NCI-H2107 treated with DMSO at 0.1 percent for 48 hours (cell line): Measurements from ENCODE around the gene DPEP2NB.
"Not testable (repeated sequence)": the region's sequence is repeated elsewhere in the genome, so short reads cannot be mapped to it uniquely, and the experiment has no call there.

ENCODE experiments used
- DNase-seq: peaks from one replicate; lab custom pipeline; 2025; ENCODE audit not compliant: unreplicated experiment; lab: John Stamatoyannopoulos, UW

DPEP2NB gene

DNA sequence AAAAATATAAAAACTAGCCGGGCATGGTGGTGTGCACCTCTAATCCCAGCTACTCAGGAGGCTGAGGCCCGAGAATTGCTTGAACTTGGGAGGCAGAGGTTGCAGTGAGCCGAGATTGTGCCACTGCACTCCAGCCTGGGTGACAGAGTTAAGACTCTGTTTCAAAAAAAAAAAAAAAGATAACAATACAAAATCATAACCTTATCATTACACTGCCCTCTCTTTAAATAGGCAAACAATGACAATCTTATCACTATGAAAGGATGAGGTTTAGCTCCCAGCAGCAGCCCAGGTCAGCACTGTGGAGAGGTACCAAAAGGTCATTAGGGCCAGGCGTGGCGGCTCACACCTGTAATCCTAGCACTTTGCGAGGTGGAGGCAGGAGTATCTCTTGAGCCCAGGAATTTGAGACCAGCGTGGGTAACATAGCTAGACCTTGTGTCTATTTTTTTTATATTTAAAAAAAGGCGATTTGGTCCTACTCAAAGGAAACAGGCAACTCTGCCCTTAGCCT, 3.5 kb upstream of the DPEP2NB start:
- no peak for DNase-seq

DNA sequence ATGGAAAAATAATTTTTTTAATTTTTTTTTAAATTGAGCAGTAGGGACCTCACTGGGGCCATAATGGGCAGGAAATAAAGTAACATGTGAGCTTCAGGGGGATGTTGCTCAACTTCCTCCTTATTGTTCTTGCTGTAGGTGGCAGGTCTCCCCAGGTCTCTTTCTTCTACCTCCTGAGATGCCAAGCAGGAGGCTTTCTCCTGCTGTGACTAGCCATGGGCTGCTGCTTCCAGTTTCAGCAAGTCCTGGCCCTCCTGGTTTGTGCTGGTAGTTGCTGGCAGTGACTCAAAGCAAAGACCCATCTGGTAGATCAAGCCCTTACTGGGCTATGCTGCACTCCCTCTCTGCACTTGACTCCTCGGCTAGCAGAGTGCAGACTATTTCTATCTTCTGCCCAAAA, 2.3 kb downstream of the DPEP2NB start:
- no peak for DNase-seq

DNA sequence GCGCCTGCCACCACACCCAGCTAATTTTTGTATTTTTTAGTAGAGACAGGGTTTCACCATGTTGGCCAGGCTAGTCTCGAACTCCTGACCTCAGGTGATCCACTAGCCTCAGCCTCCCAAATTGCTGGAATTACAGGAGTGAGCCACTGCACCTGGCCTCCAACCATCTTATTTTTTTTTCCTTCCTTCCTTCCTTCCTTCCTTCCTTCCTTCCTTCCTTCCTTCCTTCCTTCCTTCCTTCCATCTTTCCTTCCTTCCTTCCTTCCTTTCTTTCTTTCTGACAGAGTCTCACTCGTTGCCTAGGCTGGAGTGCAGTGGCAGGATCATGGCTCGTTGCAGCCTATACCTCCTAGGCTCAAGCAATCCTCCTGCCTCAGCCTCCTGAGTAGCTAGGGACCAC, 5.8 kb downstream of the DPEP2NB start:
- DNase-seq, result not testable (repeated sequence)

DNA sequence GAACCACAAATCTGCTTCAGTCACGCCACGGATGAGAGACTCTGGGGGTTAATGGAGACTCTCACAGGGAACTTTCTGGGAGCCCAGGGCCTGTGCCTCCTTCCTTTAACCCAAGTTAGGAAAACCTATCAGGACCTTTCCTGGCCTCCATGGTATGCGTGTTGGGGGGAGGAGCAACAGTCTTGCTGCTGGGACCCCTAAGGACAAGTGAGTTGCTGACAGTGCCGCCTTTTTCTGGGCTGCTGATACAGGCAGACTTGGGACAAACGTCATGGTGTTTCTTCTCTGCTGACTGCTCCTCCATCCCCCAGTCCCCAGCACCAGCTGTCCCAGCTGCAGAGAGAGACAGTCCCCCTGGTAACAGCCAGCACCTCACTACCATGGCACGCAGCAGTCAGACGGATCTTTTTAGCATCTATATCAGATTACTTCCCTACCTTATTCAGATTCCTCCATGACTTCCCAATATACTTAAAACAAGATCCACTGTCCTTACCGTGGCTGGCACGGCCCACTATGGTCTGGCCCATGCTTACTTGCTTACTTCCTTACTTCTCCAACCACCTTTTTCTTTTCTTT, 6.5 kb downstream of the DPEP2NB start:
- no peak for DNase-seq

DNA sequence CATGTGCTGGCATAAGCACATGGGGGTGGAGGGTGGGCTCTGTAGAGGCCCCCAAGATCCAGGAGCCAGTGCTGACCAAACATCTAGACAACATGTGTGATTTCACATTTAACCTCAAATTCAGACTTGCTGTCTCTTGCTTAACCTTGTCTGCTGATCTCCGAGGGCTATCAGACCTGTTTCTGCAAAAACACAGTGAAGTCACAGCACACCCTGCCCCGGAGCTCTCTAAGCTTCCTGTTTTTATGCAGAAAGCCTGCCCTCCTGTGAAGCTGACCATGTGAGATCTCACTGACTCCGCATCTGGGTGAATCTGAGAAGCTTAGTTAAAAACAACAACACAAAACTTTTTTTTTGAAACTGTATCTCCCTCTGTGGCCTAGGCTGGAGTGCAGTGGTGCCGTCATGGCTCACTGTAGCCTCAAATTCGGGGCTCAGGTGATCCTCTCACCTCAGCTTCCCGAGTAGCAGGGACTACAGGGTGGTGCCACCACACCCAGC, 9.9 kb downstream of the DPEP2NB start:
- DNase-seq, result no peak

DNA sequence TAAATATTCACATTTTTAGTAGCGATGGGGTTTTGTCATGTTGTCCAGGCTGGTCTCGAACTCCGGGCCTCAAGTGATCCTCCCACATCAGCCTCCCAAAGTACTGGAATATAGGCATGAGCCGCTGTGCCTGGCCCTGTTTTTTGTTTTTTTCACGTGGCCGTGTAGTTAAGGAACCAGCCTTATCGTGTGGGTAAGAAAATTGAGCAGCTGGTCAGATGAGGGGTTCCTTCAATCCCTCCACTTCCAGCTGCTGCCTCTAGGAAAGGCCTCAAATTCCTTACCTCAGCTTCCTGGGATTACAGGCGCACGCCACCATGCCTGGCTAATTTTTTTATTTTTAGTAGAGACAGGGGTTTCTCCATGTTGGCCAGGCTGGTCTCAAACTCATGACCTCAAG, 10.5 kb downstream of the DPEP2NB start:
- no peak for DNase-seq

DNA sequence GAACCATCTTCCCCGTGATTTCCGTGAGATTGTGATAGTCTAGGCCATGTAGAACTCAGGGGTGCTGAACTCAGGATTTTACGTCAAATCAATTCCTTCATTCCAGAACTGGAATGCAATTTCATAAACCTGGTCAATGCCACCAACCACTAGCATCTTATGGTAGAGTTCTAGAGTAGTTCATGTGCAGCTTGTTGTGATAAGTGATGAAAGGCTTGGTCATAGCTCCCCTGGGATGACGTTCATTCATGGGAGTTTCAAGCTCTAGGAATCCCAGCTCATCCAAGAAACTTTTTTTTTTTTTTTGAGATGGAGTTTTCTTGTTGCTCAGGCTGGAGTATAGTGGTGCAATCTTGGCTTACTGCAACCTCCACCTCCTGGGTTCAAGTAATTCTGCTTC, 12.7 kb downstream of the DPEP2NB start:
- DNase-seq, result no peak

DNA sequence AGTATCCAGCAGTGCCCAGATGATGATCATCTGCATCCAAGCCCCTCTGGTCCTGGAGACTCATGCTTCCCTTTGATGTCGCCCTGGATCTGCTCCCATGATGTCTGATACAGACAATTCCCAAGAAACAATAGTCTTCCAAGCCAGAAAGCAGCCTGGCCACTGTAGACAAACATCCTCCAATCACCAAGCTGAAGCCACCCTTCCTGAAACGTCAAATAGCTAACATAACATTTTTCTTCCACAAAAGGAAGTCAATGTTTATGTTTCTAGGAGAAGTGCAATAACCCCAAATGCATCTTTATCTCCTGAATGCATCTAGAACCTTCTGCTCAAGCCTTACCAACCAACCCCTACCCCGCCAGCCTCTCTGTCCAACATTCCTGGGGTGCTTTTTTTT, 15.3 kb downstream of the DPEP2NB start:
- no peak for DNase-seq

DNA sequence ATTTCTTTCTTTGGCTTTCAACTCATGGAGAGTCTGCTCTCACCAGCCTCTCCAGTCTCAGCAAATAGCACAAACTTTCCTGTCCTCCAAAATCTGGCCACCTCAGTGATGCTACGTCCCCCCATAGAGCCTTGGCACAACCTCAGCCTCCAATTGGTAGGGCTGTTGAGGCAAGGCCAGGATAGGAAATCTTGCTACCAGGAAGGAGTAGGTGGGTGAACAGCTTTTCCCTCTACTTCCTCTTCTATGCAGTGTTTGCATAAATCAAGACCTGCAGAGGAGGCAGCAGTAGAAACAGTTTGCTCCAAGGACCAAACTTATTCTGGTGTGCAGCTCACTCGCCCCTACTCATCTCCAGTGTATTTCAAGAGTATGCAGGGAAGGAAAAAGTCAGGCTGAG, 15.7 kb downstream of the DPEP2NB start:
- DNase-seq, result no peak

DNA sequence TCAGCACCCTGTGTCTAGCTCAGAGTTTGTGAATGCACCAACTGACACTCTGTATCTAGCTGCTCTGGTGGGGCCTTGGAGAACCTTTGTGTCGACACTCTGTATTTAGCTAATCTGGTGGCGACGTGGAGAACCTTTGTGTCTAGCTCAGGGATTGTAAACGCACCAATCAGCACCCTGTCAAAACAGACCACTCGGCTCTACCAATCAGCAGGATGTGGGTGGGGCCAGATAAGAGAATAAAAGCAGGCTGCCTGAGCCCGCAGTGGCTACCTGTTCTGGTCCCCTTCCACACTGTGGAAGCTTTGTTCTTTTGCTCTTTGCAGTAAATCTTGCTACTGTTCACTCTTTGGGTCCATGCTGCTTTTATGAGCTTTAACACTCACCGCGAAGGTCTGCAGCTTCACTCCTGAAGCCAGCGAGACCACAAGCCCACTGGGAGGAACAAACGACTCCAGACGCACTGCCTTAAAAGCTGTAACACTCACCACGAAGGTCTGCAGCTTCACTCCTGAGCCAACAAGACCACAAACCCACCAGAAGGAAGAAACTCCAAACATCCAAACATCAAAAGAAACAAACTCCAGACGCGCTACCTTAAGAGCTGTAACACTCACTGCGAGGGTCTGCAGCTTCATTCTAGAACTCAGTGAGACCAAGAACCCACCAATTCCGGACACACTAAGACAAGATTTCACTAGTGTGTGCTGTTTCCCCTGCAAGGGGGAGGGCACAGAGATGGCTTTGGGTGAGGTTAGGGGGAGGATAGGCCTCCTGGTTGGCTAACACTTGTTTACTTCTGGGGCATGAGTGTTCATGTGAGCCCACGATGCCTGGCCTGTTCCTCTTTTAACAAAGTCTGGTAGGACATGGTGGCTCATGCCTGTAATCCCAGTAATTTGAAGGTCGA, 16.7 kb downstream of the DPEP2NB start, which contains the start of gene DPEP2:
DPEP2 (minus strand) TSS at position 706 of the 910 bp plus-strand sequence. CDS start 6,272 bp downstream, outside the sequence.
- not testable (repeated sequence) for DNase-seq

DNA sequence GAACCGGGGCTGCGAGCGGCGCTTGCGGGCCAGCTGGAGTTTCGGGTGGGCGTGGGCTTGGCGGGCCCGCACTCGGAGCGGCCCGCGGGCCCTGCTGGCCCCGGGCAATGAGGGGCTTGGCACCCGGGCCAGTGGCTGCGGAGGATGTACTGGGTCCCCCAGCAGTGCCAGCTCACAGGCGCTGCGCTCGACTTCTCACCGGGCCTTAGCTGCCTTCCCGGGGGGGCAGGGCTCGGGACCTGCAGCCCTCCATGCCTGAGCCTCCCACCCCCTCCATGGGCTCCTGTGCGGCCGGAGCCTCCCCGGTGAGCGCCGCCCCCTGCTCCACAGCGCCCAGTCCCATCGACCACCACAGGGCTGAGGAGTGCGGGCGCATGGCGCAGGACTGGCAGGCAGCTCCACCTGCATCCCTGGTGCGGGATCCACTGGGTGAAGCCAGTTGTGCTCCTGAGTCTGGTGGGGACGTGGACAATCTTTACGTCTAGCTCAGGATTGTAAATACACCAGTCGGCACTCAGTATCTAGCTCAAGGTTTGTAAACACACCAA, 17.4 kb downstream of the DPEP2NB start:
- not testable (repeated sequence) for DNase-seq

DNA sequence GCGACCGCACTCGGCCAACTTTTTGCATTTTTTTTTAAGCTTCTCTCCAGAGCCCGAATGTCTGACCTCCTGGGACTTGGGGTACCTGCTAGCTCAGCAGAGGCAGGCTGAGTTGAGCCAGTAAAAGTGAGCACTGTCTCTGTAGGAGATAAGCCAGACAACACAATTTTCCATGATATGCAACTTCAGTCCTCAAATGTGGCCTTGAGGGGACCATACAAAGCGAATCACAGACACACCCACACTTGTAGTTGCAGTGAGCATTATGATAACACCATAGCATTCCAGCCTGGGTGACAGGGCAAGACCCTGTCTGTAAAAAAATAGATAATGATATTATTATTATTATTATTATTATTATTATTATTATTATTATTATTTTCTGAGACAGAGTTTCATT, 19.0 kb downstream of the DPEP2NB start:
- DNase-seq, result no peak

DNA sequence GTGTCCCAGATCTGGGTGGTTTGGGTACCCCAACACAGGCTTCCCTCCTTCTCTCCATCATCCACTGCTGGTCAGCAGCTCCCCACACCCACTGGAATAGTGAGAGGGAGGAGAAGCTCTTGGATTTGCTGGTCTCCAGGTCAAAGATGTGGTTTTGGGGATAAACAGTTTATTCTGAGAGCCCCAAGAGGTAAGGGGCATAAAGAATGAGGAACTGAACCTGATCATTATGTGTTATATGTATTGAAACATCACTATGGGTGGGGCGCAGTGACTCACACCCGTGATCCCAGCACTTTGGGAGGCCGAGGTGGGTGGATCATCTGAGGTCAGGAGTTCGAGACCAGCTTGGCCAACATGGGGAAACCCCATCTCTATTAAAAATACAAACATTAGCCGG, 20.3 kb downstream of the DPEP2NB start:
- no peak for DNase-seq

DNA sequence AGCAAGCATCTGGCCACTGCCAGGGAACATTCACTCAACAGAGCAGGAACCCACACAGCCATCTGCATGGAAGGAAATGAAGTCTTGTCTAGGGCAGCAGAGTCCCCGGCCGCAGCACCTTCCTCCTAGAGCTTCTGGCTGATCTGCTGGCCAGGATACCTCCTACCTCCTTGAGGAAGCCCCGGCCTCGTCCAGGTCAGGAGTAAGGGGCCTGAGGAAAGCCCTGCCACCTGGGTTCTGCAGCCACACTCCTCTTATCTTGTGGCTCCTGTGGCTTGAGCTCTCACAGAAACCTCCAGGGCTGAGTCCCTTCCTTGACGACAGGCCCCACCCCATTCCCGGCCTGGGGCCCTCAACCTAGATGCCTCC, 21.7 kb downstream of the DPEP2NB start:
- not testable (repeated sequence) for DNase-seq

DNA sequence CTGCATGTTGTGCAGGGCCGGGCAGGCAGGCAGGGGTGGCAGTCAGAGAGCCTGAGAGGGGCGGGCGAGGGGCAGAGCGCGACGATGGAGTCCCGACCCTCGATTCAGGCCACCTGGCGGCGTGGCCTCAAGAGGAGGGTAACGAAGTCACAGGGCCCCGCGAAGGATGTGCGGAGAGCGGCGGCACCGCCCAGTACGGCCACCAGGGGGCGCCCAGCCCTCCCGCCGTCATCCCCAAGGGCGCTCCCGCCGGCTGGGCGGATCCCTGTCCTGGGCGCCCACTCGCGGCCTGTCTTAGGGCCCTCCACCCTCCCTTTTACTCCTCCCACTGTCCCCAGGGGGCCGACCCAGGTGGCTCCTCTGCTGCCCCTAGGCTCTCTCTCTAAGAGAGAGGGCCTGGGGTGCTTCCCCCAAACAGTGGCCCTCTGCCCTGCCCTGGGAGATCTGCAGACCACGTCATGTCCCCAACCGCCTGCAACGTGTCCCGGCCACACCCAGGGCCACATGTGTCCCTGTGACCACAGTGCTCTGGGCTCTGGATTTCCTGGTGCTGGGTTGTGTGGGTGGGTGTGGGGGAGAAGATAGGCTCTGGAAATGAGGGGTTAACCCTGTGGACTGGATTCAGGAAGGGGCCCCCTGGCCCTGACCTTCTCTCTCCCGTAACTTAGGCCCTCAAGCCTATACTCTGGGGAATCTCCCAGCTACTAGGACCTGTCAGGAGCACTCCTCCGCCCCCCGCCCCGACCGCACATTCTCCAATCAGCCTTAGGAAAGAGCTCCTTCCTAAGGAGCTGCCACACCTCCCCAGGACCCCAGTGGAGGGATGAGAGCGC, 22.3 kb downstream of the DPEP2NB start:
- peak; percentile 22 for DNase-seq

DNA sequence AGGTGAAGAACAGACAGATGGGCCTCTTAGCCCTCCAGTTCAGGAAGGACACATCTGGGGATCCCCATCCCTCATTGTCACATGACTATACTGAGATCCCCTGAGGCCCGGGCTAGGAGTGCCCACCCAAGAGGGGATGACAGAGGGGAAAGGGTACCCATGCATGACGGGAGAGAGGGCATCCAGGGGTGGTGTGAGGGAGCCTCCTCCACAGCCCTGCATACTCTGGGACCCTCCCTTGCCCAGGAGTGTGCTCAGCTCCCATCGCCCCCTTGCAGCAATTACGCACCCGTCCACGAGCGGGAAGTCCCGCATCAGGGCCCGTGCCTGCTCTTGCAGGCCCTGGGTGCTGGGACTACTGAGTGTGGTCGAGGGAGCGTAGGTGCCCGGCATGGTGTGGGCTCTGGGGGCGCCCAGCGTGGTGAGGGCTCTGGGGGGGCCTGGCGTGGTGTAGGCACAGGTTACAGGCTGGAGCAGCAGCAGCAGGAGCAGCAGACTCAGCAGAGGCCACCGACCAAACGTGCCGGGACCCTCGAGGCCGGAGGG, 23.0 kb downstream of the DPEP2NB start:
- DNase-seq, result no peak

DNA sequence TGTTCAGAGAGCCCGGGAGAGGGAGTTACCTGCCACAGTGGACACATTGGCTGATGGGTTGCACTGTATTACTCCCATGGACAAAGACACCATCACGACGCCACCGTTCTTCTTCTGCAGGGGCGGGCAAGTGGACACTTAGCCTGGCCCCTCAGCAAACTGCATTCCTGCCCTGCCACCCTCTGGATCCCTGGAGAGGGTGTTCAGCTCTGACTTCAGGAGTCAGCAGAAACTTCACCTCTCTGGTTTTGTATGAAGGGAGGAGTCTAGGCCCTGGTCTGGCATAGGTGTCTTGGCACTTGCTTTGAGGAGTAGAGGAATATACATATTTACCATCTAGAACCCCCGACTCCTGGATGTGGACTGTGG, 25.7 kb downstream of the DPEP2NB start:
- no peak for DNase-seq

DNA sequence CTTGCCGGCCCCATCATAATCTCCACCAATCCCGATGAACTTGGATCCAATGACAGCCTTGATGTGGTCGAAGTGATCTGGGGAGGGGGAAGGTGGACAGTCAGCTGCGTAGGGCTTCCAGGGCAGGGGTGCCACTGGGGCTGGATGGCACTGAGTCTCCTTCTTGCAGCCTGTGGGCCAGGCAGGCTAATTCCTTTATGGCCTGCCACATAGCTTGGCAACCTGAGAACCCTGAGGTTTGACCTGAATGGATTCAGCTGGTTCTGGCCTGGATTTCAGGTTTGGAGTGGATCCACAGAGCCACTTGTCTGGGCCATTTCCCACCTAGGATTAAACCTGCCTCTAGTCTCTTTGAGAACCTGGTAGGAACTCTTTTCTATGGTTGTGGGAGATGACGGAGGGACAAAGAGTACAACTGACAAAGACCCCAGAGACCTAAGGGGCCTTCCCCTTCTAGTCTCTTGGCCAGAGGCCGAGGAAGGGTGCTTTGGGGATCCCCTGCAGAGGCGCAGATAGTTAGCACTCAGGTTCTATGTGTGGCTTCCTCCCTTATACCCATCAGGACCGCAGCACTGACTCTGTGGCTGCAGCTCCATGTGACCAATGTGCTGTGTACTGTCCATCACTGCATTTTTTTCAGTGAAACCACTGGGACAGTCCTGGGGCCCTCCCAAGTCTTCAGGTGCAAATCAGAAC, 26.2 kb downstream of the DPEP2NB start:
- no peak for DNase-seq

DNA sequence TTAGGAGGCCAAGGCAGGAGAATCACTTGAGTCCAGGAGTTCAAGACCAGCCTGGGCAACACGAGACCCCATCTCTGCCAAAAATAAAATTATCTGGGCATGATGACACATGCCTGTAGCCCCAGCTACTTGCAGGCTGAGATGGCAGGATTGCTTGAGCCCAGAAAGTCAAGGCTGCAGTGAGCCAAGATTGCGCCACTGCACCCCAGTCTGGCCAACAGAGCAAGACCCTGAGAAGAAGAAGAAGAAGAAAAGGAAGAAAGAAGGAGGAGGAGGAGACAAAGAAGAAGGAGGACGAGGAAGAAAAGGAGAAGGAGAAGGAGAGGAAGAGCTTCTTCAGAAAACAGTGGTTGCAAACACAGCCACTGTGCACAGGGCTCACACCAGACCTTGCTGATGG, 27.0 kb downstream of the DPEP2NB start:
- DNase-seq, result no peak
